Measurements from ENCODE around the gene PARD3.
"Not testable (repeated sequence)": the region's sequence is repeated elsewhere in the genome, so short reads cannot be mapped to it uniquely, and the experiment has no call there.

Gene PARD3

GRCh38 chr10:34364253-34365037, 450.7 kb downstream of the PARD3 start:
- no peak for DNase-seq

DNA sequence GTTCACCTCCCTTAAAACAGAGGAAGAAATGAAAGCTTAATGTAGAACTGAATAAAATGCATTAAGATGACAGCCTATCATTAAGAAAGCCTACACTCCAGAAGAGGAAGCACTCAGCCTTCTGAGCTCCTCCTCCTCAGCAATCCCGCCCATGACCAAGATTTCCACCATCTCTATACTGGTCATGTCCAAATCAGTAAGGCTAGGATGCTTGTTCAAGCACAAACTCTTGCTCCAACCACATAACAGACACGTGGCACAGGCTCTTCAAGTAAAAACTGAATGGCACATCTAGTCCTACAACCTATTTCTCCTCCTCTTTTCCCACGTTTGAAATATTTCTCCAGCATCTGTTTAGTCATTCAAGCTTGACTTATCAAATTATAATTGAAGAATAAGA, 454.1 kb downstream of the PARD3 start:
- no peak for DNase-seq

GRCh38 chr10:34359435-34359813, 455.7 kb downstream of the PARD3 start:
- DNase-seq = no peak

- DNase-seq = no peak
Observed at GRCh38 chr10:34358729-34359434, 456.2 kb downstream of the PARD3 start.

- DNase-seq = no peak
Observed at GRCh38 chr10:34356463-34356862, 458.6 kb downstream of the PARD3 start.

- not testable (repeated sequence) for DNase-seq
Observed at GRCh38 chr10:34353530-34353929, 461.6 kb downstream of the PARD3 start.

GRCh38 chr10:34352599-34353204, 462.4 kb downstream of the PARD3 start:
- not testable (repeated sequence) for DNase-seq

GRCh38 chr10:34351161-34351560, 463.9 kb downstream of the PARD3 start:
- no peak for DNase-seq

- no peak for DNase-seq
Observed at GRCh38 chr10:34348917-34349485, 466.1 kb downstream of the PARD3 start.

DNA sequence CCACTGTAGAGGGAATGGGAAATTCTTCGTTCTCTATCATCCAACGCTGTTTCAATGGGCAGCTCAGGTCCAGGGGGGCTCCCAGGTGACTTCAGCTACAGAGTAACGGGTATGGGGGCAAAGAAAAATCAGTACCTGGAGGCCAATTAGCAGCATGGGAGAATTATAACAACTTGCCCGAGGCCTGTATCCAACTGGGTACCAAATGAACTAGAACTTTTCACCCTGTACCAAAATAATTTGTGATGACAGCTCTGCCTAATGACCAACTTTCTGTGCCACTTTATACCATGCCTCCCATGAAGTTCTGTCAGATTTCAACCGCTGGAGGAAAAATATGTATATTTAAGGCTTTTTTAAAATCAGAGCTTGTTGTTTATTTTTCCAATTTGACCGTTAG, 467.1 kb downstream of the PARD3 start:
- DNase-seq = no peak

DNA sequence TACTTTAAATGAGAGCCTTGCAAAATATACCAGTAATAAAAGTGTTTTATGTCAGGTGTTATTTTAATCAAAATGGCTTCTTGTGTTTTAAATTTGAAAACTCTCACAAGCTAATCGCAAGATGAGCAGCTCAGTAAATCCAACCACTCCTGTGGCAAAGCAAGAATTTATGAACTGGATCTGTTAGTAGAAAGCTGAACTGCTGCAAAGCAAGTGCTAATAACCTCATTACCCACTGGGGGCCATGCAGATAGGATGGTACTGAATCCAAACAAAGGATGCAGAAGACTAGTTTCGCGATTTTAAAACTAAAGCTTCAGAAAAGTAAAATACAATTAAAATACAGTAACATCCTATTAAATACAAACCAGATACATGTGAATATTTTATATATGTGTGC, 468.0 kb downstream of the PARD3 start:
- no peak for DNase-seq

DNA sequence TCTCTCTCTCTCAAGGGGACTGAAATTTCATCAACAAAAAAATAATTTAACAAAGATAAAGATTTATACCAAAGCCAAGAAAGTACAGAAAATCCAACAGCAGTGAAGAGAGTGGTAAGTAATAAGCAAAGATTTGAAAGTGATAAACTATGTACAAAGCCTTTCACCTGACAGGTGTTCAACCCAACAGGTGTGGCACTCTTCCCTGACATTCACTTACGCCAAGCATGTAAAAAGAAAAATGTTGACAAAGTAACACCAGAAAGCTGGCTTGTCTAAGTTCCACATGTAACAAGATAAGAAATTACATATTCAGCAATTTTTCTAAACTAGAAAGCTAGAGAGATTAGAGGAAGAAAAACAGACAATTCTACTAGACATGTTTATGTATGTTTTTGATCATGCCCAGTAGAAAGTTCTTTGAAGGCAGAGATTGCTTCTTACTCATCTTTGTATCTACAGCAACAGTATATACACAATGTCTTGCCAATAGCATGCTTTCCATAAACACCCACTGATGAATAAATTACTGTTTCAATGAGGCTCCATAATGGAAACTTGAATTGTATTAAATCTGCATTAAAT, 468.5 kb downstream of the PARD3 start:
- no peak for DNase-seq

DNA sequence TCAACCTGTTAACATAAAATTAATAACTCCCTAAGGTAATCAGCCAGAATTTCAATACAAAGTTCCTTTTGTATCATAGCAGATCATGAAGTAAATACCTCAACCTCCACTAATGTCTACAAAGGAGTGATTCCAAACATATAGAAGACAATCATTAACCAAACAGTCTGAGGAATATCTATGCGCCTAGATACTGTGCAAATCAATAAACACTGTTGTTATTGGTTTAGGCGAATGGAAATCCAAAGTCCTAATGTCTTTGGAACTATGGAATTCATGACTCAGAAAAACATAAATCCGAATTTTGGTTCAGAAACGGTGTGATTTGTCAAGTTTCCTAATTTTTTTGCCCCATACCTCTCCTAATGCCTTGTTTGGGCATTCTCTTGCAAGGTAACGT, 469.7 kb downstream of the PARD3 start:
- no peak for DNase-seq

DNA sequence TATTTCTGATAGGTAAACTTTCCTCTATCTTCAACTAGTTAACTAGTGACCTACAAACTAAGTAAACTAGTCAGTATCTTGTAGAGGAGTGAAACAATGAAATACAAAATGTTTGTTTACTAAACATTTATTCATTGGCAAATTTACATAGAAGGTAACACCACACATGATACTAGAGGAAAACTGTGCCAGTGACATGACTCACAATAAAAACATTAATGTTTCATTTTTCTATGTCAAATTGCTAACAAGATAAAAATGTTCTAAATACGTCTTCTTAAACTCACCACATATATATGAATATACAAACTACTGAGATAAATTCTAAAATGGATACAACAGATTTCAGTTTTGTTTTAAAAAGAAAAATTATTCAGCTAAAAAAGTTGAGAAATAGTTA, 471.3 kb downstream of the PARD3 start:
- no peak for DNase-seq

DNA sequence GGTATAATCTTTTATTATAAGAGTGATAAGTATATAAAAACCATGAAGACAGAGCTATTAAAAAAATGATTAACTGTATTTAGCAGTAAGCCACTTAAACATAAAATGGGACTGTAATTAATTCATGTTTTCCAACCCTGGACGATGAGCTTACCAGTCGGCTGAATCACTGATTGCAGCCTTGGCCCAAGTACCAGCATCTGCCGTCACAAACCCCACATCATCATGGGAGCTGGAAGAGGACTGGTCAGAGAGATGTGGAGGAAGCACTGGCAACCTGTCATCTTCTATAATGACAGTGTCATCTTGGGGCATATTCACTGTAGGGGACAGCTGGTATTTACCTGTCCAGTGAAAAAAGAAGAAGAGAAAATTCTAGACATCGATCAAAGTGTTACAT, 473.6 kb downstream of the PARD3 start:
- no peak for DNase-seq

GRCh38 chr10:34340934-34341333, 474.2 kb downstream of the PARD3 start:
- no peak for DNase-seq

DNA sequence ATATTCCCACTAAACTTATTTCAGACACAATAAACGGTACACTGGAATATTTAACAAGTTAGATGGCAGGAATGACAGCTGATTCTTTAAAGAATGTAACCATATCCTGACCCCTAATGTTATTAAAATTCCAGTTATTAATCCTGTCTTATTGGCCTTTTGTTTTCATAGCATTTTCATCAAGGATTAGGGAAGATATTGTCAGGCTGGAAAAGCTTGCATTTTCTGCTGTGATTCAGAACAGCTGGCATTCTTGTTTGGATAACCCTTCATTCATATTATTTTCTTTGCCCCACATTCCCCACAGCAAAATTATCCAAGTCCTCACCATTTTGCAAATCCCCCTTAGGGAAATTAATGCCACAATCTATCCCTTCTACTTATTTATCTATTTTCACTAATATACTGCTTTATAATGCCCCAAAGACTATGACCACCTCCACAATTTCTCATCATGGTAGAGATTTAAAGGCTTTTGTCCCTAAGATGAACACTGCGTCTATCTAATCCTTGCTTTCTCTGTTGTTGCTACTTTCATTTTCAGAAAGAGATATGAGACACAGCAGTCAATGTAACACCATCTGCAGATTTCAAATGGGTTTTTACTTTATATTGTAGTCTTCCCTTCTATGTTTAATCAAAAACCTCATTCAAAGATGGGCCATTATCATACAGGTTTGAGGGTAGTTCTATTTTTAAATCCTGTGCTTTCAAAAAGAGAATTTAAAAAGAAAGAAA, 475.1 kb downstream of the PARD3 start:
- DNase-seq = no peak

DNA sequence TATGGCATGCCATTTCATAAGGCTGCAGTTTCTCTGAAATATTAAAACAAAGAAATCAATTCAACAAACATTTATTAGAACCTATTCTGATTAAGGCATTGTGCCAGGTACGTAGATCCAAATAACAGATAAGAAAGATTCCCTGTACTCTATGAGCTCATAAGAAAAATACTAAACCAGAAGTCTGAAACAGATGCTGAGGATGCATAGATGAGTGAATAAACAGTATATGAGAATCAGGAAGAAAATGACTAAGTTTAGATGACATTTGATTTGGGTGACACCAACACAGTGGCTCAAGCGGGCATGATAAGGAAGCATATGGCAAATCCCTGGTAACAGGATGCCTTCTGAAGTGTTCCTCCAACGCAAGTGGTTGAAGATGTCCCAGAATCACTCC, 477.2 kb downstream of the PARD3 start:
- no peak for DNase-seq

GRCh38 chr10:34335960-34336690, 479.0 kb downstream of the PARD3 start:
- no peak for DNase-seq

GRCh38 chr10:34334908-34335307, 480.2 kb downstream of the PARD3 start:
- DNase-seq = no peak

DNA sequence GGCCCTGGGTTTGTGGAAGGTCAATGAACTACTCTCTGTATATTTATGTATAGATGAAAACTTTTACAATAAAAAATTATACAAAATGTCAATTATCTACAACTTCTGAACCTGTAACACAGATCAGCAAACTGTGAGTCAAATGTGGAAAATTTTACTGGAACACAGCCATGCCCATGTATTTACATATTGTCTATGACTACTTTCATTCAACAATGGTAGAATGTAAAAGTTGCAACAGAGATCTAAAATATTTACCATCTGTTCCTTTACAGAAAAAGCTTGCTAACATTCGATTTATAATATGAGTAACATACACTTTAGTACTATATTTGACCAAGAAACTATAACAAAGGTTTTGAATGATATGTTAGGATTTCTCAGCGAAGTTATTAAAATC, 481.6 kb downstream of the PARD3 start:
- no peak for DNase-seq

- no peak for DNase-seq
Observed at GRCh38 chr10:34327184-34327583, 487.9 kb downstream of the PARD3 start.
